Measurements from ENCODE around the gene C1orf159.

C1orf159 gene

DNA sequence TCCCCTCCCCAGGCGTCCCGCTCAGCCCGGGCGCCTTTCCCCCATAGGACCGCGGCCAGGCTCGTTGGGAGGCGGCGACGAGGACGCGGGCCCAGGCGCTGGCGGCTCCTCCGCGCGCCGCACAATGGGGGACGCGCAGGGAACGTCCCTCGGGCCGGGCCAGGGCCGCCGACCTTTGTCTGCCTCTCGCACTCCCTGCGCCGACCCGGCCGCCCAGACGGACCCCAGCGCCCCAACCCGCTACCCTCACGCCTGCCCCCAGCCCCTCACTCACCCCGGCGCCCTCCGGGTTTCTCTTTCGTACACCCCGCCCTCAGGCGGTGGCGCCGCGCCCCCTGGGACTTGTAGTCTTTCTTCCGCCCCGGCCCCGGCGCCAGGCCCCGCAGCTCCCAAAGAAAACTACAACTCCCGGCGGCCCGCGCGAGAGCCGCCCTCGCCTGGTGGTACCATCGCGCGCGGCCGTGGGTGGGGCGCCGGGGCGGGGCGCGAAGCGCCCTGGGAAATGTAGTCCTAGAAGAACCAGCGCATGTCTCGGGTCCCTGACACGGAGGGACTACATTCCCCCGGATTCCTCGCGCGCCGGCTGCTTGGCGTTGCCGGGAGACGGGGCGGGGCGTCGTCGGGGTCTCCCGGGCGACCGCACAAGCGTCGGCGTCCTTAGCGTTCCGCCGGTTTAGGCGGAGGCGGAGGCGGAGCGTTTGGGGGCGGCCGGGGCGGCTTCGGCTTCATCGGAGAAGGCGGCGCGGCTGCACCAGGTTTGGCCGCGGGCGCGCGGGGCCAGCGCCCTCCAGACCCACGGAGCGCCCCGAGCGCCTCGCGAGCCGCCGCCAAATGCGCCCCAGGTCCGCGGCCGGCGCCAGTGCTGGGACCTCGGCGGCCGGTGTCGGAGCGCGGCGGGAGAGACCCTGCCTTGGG is at the start of gene C1orf159:
C1orf159 (minus strand) TSS at position 304 of the 915 bp plus-strand sequence. CDS start 24,546 bp downstream, outside the sequence.
- Histone ChIP-seq H3K4me1 (ENCODE audit: control insufficient read depth in 1 of 2, insufficient read depth in 1 of 2, low read depth in 1 of 2, low read length in 1 of 2) (peaks cover 9 to 14% of the 10 kb centered on the region in 2 experiments), H3K9me3 (peaks cover 4% of the 10 kb centered on the region), H3K27ac (peak within 1 kb of the TSS; percentile 44), H3K4me3 (ENCODE audit: low read depth in 1 of 2, low read length in 1 of 2) (peak within 1 kb of the TSS; percentile 71 to 93), H3K27me3 (peaks cover 69% of the 10 kb centered on the region), H3K36me3 (no peaks in the 10 kb centered on the region)
- TF ChIP-seq, protein P1, sequence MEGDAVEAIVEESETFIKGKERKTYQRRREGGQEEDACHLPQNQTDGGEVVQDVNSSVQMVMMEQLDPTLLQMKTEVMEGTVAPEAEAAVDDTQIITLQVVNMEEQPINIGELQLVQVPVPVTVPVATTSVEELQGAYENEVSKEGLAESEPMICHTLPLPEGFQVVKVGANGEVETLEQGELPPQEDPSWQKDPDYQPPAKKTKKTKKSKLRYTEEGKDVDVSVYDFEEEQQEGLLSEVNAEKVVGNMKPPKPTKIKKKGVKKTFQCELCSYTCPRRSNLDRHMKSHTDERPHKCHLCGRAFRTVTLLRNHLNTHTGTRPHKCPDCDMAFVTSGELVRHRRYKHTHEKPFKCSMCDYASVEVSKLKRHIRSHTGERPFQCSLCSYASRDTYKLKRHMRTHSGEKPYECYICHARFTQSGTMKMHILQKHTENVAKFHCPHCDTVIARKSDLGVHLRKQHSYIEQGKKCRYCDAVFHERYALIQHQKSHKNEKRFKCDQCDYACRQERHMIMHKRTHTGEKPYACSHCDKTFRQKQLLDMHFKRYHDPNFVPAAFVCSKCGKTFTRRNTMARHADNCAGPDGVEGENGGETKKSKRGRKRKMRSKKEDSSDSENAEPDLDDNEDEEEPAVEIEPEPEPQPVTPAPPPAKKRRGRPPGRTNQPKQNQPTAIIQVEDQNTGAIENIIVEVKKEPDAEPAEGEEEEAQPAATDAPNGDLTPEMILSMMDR (IDR thresholded peaks at IDR 0.05): peak; percentile 31

- no peaks in the 10 kb centered on the region for H3K4me1 ChIP-seq (ENCODE audit: control insufficient read depth in 1 of 2, insufficient read depth in 1 of 2, low read depth in 1 of 2, low read length in 1 of 2)
- TF ChIP-seq, protein P1 (IDR thresholded peaks at IDR 0.05): no peak
These were observed 49.6 kb upstream of the C1orf159 start for GRCh38 chr1:1165485-1165884.

DNA sequence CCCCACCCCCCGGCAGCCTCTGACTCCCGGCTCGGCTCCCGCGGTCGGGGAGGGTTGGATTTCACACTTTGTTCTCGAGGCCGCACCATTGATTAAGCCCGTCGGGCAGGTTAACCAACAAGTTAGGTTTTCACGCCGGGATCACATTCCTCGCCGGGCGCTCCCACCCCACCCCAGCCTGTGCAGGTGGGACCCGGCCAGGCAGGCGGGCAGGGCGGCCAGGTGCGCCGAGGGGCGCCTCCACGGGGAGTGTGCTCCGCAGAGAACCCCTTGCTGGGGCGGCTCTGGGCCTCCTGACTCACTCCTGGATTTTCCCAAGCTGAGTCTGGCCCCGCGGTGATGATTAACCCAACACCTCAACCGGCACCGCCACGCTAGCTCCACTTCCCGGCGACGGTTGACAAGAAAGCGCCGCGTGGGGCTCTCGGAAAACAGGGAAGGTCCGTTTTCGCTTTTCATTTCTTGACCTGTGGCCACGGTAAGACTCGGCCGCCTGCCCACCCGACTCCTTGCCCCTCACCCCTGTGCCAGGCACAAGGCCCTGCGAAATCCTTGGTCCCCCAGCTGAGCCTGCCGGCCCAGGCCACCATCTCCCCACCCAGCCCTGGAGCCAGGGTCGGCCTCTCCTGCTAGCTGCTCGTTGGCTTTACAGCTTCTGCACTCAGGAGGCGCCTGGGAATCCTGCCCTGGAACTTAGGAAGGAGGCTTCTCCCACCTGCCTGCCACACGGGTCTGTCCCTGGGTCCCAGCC is 49.0 kb upstream of the C1orf159 start:
- Histone ChIP-seq H3K4me3 (ENCODE audit: low read depth in 1 of 2, low read length in 1 of 2) (no peak overlapping the region), H3K36me3 (no peaks in the 10 kb centered on the region)
- TF ChIP-seq, protein P1 (IDR thresholded peaks at IDR 0.05): no peak

More at GRCh38 chr1:1165485-1165884, 49.6 kb upstream of the C1orf159 start:
- no peaks in the 10 kb centered on the region for H3K36me3 ChIP-seq
- peaks cover 72% of the 10 kb centered on the region for H3K27me3 ChIP-seq
- H3K4me3 ChIP-seq (ENCODE audit: low read depth in 1 of 2, low read length in 1 of 2): no peak overlapping the region
- no peak overlapping the region for H3K27ac ChIP-seq
- no peaks in the 10 kb centered on the region for H3K9me3 ChIP-seq

DNA sequence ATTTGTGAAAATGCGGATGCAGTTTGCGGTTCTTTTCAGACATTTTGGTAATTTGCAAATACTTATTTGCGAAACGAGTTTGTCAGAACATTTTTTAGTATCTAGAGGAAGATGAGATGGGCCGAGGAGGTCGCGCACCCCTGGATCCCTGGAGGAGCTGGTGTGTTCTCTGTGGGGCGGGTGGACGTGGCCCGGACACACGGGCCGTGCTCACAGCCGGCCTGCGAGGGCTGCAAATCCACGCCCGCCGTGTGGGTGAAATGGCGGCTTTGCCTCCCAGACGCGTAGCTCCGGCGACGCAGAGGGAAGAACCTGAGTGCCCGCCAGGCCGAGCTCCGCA is 48.4 kb upstream of the C1orf159 start:
- Histone ChIP-seq H3K27ac (no peak overlapping the region), H3K4me1 (ENCODE audit: control insufficient read depth in 1 of 2, insufficient read depth in 1 of 2, low read depth in 1 of 2, low read length in 1 of 2) (no peaks in the 10 kb centered on the region), H3K9me3 (no peaks in the 10 kb centered on the region), H3K27me3 (peaks cover 60% of the 10 kb centered on the region), H3K36me3 (no peaks in the 10 kb centered on the region), H3K4me3 (ENCODE audit: low read depth in 1 of 2, low read length in 1 of 2) (no peak overlapping the region)
- TF ChIP-seq, protein P1 (IDR thresholded peaks at IDR 0.05): no peak

More for the DNA sequence above, 49.0 kb upstream of the C1orf159 start:
- Histone ChIP-seq H3K27ac (no peak overlapping the region), H3K9me3 (no peaks in the 10 kb centered on the region), H3K27me3 (peaks cover 66% of the 10 kb centered on the region), H3K4me1 (ENCODE audit: control insufficient read depth in 1 of 2, insufficient read depth in 1 of 2, low read depth in 1 of 2, low read length in 1 of 2) (no peaks in the 10 kb centered on the region)

DNA sequence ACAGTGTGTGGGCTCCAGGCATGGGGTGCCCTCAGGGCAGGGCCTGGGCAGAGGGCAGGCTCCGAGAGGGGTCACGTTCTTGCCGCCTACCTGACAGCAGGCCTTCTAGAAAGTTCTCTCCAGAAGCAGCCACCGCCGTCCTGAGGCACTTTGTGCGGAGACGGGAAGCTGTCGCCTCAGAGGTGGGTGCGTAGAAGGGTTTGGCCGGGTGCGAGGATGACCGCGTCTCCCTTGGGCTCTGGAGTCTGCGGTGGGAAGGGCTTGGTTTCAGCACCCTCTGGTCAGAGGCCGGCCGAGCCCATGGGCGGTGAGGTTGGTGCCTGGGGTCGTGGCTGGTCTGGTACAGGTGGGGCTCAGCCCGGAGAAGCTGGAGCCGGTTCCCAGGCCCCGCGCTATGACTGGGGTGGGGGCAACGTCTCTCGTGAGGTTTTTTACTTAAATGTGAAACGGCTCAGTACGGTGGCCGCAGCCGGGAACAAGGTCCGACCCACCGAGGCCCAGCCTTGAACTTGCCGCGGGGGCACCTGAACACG is 47.7 kb upstream of the C1orf159 start:
- TF ChIP-seq, protein P1 (IDR thresholded peaks at IDR 0.05): no peak
- Histone ChIP-seq H3K9me3 (no peaks in the 10 kb centered on the region), H3K4me3 (ENCODE audit: low read depth in 1 of 2, low read length in 1 of 2) (no peak overlapping the region), H3K4me1 (ENCODE audit: control insufficient read depth in 1 of 2, insufficient read depth in 1 of 2, low read depth in 1 of 2, low read length in 1 of 2) (peaks cover 2% of the 10 kb centered on the region in 2 experiments), H3K27ac (no peak overlapping the region), H3K36me3 (no peaks in the 10 kb centered on the region), H3K27me3 (peaks cover 55% of the 10 kb centered on the region)

All from neutrophil (primary cell).